GM04504 (cell line): ENCODE results near the gene MCTP1.

ENCODE experiments used
- DNase-seq: peaks from one replicate; pipeline ENCODE4 v3.0.0-alpha.2; 2012; ENCODE audit warnings: low read depth

MCTP1 gene

DNA sequence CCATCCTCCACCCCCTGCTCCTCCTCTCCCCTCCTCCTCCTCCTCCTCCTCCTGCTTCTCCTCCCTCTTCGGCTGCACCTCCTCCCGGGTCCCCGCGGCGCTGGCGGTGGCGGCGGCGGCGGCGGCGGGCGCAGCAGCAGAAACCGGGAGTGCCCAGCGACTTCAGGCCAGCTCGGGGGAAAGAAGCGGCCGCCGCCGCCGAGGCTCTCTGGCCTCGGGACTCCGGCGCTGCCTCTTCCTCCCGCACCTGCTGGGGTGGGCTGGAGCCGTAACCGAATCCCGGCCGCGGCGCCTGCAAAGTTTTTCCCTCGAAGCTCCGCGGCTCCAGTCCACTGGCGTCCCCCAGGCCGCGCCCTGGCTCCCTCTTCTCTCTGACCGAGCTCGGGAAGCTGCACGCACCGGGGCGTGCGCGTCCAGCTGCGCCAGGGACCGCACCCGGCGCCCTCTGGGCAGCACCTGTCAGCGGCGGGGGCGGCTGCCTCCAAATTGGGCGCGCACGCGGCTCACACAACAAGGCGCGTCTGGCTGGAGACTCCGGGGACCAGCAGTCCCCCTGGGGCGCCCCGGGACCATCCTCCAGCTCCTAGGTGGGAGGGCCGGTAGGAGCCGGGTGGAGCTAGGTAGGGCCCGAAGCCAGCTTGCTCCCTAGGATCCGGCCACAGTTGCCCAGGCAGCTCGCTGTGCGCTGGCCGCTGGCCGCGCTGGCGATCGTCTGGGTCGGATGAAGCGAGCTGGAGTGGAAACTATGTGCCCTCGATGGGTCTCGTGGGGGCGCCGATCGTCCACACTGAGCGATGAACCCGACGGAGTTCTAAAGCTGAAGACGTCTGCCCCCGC is at the start of gene MCTP1:
TSS of gene MCTP1 (minus strand) at position 523 of the 837 bp plus-strand sequence.
- DNase-seq = no peak

DNA sequence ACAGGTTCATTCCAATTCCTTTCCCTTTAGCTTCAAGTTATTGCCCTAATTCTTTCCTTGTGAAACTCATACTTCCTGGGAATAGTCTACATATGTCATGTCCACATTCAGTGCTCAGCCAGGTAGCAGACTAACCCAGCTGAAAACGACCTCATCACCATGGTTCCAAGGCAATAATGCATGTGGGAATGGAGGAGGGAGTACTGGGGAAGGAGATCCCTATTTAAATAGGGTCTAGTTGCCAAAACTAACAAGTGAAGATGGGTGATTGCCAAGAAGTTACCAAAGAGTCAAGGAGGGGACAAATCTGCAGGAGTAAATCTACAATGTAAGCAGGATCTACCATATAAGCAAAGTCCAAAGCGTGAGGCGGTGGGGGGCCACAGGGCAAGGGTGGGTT is 47.3 kb upstream of the MCTP1 start:
- no peak for DNase-seq

DNA sequence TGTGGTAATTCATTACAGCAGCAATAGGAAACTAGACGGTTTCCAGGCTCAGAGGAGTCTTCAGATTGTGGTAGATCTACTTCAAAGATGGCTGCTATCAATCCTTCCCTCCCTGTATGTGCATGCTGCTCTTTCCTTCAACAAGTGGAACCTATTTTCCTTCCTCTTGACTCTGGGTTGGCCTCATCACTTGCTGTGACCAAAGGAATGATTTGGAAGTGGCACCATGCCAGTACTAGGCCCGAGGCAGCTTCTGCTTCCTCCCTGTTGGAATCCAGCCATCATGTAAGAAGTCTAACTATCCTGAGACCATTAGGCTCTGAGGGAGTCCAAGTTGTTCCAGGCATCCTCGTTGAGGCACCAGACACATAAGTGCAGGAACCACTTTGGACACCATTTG is 46.5 kb upstream of the MCTP1 start:
- DNase-seq = no peak

DNA sequence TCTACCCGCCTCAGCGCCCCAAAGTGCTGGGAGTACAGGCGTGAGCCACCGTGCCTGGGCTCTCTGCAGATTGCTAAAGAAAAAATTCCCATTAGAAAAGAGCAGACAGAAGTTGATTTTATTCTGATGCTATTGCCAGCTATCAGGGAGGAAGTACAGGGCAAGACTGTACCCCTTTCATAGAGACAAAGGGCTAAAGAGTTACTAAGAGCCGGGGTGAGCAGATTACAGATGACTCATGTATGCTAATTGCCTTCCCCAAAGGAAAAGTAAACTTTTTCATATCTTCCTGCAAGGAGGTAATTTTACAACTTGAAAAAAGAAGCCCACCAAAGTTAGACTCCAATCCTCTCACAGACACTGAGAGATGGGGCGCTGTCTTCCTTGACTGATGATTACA is 42.3 kb upstream of the MCTP1 start:
- no peak for DNase-seq

DNA sequence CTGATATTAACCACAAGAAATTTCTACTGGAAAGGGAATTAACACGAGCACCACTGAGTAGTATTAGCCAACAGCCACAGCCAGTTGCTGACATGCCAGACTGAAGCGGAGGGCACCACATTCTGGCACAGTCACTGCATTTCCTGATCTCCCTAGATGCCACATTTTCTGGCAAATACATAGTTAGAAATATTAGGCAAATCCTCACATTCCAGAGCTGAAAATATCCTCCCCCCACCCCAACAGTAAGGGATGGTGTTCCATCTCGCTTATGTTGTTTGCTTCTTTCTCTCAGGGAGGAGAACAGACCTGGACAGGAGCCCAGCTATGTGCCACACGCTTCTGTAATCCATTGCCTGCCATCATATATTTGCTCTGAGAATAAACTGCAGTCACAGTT is 32.8 kb upstream of the MCTP1 start:
- DNase-seq = no peak

DNA sequence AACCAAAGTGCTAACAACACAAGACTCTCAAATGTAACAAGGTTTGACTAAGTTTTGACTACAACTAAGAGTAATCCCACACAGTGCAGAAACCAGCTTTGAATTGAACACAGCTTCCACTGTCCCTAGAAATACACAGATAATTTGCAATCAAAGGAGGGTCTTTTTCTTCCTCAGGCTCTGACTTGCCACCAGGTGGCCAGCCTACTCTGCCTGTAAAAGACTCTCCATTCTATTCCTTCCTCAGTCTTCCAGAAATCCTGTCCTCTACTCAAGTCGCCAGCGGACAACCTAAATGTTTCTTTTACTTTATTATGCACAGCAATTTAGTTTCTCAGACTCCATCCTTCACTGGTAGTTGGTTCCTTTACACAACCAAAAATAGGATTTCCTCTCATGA is 32.2 kb upstream of the MCTP1 start:
- DNase-seq = no peak

DNA sequence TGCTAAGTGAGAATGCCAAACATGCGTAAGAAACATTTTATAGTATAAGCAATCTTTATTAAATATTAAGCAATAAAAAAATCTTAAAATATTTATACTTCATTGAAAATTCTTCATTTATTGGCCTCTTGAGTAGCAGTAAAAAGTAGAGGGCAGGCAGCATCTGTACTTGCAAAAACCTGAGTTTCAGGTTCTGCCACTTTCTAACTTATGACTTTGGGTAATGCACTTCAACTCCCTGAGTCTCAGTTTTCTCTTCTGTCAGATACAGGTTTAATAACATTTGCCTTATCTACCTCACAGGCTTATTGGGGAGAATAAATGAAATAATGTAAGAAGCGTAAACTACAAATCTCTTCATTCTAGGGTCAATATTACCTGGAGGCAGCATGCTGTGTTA is 19.8 kb upstream of the MCTP1 start:
- DNase-seq = no peak

DNA sequence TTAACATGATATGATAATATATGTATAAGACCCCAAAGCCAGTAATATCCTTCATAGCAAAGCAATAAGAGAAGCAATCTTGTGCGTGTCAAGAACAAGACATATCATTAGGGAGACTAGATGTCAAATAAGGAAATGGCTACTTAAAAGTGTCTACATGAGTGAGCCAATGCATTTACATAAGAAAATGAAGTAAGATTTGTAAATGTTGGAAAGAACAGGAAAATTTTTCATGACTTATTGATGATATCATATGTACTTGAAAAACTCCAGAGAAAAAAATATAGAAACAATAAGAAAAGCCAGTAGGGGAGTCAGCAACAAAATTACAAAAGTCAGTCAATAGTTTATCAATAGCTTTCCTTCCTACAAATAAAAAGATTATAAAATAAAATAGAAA is 13.8 kb upstream of the MCTP1 start:
- DNase-seq = no peak

DNA sequence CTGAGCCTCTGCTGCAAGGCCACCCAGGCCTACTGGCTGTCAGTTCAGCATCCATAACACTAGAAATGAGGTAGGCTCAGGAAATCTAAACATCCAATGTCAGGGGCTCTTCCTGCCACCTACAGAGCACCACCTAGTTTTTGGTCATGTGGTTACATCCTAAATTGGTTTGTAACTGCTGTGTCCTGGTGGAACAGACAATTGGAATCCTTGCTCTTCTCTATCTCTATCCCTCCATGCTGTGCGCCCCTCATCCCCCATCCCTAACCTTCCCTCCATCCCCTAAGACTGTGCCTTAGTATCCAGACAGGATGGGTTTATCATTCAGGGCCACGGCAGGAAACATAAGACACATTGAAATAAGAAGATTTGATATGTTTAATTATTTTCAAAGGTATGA is 11.4 kb upstream of the MCTP1 start:
- DNase-seq = no peak

DNA sequence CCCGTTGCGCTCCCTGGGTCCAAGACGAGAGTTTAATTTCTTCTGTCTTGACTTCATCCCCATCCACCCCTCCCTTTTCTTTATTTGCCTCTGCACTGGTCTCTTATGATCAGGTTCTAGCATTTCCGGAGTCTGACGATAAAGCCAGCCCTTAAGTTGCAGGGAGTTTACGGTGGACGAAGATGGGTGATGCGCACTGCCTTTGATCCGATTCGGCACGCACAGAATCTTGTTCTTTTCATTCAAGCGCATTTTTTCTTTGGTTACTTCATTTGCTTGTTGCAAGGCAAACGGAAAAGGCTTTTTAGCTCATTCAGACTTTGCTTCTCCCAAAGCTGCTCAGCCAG is 488 bp upstream of the MCTP1 start:
- no peak for DNase-seq

DNA sequence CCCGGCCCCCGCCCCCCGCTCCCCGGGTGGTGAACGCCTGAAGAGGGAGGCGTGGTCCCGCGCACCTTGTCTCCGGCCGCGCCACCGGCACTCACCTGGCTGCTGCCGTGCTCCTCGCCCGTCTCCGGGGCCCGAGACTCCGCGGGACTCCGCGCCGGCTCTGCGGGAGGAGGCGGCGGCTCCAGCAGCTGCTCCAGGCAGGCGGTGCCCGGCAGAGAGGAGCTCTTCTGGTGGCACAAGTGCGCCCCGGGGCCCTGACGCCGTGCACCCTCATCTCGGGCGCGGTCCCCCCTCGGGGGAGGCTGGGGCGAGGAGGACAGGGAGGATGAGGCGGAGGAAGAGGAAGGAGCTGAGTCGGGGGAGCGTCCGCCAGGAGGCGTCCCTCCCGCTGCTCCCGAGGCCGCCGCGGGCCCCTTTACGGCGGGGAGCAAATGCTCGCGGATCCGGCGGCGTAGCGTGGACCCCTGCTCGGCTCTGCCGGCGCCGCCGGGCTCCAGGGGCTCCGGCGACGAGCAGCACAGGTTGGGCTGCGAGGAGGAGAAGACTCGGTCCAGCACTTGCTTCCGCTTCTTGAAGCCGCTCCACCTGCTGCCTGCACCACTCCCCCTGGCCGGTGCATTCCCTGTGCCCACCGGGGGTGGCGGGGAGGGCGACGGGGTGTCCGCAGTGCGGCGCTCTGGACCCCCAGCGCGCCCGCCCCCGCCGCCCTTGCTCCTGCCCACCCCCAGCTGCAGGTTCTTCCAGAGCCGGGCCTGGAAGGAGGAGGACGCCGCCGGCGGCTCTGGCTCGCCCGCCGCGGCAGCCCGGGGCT is 928 bp downstream of the MCTP1 start:
- DNase-seq = no peak

DNA sequence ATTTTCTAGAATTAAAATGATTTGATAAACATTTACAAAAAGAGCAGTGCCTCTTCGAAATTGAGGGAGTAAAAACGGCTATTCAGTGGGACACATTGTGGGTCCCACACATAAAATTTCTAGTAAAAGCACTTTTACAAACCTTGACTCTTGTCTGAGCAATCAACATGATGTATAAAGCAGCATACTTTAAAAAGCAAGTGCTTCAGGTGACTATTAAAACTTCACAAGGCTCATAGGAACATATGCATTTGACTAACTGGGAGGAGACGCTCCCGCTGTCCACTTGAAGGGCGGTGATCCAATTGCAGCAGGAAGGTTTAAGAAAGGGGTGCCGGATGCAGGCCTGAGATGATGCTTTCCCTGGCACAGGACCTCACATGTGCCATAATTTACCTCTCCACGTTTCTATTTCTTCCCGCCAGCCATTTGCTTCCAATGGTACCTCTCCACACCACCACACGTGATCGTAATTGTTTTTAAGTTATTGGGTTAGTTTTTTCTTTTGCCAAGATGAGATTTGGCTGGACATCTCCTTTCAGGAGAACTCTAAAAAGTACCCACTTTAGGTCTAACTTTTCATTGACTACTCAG is 1.8 kb downstream of the MCTP1 start:
- DNase-seq = no peak

DNA sequence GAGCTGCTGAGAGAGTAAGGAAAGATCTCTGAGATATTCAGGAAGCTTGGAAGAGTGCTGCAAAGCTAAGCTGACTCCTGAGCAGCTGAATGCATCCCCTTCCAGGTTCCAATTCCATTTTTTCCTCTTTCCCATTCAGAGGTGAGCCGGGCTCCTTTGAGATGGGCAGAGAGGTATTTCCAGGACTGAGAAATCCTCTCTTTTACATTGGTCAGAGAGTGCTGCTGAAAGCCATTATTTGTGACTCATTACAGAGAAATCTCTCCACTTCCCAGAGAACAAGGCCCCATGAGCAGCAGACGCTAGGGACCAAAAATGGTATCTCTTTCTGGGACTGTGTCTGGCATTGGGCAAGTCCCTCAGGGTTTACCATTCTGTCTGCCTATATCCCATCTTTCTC is 3.7 kb downstream of the MCTP1 start:
- DNase-seq = no peak

DNA sequence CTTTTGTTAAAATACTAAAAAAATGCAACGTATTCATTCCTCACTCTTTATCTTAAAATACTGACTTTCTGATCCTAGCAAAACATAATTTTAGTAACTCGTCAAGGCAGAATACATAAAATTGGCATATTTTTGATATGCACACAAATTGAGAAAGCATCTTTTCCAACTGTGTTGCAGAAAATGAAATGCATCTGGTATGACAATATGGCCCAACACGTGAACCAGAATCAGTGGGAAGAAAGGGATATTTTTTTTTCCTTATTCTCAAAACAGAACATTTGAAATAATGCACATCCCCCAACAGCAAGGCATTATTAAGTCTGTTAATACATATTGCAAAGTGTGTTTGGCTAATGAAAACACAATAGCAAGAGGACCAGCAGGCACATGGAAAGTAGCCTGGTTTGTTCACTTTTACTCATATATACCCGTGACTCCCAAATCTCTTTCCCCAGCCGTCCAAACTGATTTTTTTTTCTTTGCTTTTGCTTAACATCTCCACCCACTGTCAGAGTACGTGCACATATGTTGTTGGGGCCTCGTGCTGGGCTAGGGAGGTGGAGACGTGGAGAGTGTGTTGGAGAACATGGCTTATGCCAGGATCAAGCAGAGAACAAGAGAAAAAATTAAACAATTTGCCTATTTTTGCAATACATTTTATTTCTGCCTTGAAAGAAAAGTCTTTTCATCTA is 4.3 kb downstream of the MCTP1 start:
- no peak for DNase-seq

DNA sequence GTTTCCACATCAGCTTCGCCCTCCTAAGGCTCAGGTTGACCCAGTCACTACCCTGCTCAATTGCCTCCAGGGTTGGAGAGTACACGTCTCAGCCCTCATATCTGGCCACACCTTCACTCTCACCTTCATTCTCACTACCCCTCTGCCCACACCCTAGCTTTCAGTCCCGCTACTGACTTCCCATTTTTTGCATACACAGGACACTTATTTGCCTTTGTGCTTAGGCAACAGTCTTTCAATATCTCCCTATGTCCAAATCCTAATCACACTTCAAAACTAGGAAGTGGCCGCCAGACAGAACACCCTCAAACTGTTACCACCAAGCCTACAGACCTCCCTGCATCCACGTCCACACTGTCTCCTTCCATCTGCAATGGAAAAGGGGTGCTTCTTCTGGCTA is 10.9 kb downstream of the MCTP1 start:
- no peak for DNase-seq

DNA sequence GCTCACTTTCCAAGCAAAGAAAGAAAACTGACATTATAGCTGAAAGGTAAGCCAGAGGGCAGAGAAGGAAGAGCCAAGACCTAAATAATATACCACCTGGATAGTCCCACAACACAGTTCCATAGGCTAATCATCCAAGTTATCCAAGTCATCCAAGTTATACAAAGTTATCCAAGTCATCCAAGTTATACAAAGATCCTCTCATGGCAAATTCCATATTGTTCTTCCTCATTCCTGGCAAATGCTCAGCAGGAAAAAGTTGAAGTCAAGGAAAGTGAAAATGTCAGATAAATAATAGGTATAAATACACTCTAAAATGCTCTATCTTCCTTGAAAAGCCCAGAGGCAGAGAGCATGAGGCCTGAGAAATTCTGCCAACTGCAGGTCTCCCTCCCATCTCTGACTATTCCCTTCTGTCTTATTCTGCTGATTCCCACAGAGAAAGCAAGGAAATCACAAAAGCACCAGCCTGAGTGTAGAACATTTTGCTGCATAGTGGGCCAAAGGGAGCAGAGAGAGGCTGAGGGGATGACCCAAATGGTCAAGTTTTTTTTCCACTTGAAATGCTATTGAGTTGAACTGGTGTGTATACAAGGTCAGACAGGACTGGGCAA is 12.5 kb downstream of the MCTP1 start:
- DNase-seq = no peak

DNA sequence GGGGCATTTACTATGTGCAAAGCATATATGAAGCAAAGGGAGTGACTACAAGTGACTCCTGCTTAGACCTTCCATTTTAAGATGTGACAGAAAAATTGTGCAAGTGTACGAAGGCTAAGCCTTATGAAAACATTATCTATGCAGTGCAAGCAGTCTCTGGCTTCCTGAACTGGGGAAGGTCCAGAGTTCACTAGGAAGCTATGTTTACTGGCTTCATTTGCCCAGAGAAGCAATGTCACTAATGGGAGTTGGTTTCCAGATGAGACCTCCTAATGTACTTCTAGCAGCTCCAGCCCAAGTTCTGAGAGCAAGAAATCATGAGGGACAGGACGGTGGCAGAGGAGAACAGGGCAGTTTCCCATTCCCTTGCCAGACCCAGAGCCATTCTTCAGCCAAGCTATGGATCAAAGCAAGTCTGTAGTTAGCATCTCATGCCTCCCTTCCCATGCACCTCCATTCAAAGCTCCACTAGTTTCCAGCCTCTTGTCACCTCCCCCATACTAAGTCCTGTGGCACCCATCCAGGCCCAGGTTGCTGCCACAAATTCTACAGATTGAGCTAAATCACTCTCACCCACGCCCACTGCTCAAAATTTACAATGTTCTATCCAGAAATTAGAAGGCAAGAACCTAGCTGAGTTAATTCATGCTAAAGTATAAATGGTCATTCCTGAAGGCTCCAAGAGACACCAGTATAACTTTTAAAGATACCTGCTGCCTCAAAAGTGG is 21.8 kb downstream of the MCTP1 start:
- DNase-seq = no peak

DNA sequence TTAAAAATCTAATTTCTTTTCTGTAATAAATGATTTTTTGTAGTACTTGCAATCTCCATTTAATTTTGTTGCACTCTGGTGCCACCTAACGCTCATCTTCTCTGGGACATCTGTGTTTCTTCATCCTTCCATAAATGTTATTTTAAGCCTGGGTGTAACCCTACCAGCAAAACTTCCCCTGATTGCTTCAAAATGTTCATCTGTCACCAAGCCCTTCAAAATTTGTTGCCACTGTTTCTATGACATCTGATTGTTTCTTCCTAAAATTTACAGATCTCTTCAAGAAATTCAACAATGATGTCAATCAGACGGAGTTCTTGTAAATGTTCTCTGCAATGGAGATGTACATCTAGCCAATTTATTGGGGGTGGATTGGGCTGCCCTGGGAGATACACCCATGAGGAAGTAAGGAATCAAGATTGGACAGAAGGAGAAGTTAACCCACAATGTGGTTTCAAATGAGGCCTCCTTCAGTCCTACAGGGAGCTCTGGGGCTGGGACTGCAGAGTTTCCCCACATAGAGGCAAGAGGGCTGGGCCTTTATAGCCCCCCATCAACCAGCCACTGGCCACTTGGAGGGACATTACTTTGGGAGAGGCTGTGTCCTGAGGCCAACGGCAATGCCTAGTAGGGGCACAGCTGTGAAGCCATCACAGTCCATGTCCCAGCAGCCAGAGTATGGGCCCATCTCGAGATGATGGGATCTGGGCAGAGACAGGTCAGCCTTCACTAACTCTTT is 23.3 kb downstream of the MCTP1 start:
- DNase-seq = no peak

DNA sequence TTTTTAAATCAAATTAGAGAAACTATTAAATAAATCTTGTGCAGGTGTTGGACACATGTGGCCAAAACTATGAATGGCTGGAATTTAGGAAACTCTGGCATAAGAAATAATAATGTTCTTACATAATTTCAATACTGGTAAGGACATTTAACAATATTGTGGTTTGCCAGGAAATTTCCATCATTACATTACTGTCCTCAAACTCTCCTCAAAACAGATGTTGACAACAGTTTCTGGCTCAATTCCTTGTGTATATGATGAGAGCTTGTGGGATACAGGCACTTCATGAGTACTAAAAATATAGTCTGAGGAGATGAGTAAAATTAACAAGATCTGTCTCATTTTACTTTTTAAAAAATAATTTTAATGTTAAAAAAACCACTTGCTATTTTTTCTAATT is 27.9 kb downstream of the MCTP1 start:
- no peak for DNase-seq

DNA sequence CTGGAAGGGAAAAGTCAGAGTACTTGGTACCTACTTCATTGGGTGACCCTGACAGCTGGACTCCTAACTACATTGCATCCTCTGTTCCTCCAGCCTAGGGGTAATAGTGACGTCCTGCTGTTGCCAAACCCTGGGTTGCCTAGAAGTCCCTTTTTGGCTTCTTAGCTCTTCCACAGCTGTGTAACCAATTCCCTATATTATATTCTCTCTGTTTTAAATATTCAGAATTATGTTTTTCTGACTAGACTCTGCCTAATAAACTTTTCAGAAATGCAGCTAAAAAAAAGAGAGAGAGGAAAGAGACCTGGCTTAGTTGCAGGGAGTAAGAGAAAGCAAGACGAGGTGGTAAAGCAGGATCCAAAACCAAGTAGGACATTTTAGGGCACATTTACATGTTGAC is 28.4 kb downstream of the MCTP1 start:
- no peak for DNase-seq

DNA sequence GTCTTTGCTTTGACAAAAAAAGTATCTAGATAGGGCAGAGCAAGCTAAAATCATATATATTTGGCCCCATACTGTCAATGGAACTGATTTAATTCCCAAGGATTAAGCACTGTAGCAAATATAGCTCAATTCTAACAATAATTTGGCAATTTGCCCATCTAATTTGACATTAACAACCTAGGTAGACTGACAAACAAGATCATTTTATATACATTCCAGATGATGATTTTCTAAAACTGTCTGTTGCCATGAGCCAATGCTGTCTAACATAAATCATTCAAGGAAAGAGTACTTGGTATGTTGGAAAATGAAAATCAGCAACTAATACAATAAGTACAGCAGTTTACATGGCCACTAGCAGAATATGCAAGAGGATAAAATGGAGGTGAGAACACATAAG is 32.1 kb downstream of the MCTP1 start:
- no peak for DNase-seq
